PC-9 (cell line): ENCODE measurements around the gene GPHN.

Experiments used
- CTCF ChIP-seq: fragments of 200-600 bp; sonication (generic); conservative IDR thresholded peaks from 2 replicates; pipeline ENCODE4 v1.6.1; 2017; ENCODE audit warnings: mixed run types, antibody characterized with exemption, mild to moderate bottlenecking, moderate library complexity
- EZH2 ChIP-seq: fragments of 200-600 bp; sonication (generic); IDR thresholded peaks from 2 replicates; pipeline ENCODE4 v1.8.0; 2017; ENCODE audit warnings: antibody characterized with exemption, low read depth

- TF ChIP-seq CTCF = no peak
- TF ChIP-seq EZH2 = no peak
Measured at GRCh38 chr14:66815687-66816086, 307.7 kb downstream of the GPHN start.
